K562 (cell line): ENCODE measurements around the gene OPTN. TPM values are rescaled to one million over a fixed set of nuclear protein-coding genes. Genes with fewer than 3 reads are reported as not detected.

Experiments used
- ATAC-seq: fragments of 200-7000 bp; cut with Tn5 transposase; 3 replicates; pipeline ENCODE4 v1.9.1; 2020; ENCODE audit warnings: moderate library complexity
- BruUV-seq: library from RNA; stranded (reverse); fragments of 400-500 nt; replicated peaks from 2 replicates; lab custom pipeline; 2021; lab: Mats Ljungman, UMichigan
- CTCF ChIA-PET: fragments of 300-600 bp; formaldehyde crosslinking; extraction: SDS; loops from one replicate; lab custom pipeline; 2021; ENCODE audit warnings: low intra/inter-chr PET ratio; lab: Yijun Ruan, JAX
- POLR2A ChIA-PET: fragments of 300-600, 350-650 bp; sonication (Branson Sonifier 250); formaldehyde crosslinking; extraction: SDS; loops from one replicate; lab custom pipeline; 2021; ENCODE audit warnings: antibody characterized with exemption, inconsistent platforms; lab: Yijun Ruan, JAX
- DNase-seq, 4 experiments: peaks; one replicate each; pipeline versions ENCODE4 v3.0.0 to v3.0.0-alpha.2; 2011 to 2018; ENCODE audit warnings: low spot score in 3 of 4, mixed read lengths in 3 of 4; ENCODE audit errors: extremely low read depth in 1 of 4
- FAIRE-seq: peaks from 2 replicates; lab custom pipeline; 2011; peaks lifted over from hg19 to GRCh38; lab: Jason Lieb, UNC
- H2AFZ ChIP-seq: 2 replicates; pipeline ENCODE4 v1.6.0; 2011; ENCODE audit warnings: low read depth, low read length, control low read depth, inconsistent platforms
- H3K27ac ChIP-seq: fragments of 200-600 bp; 3 replicates; pipeline ENCODE4 v1.8.0; 2011; ENCODE audit warnings: low read depth, mild to moderate bottlenecking, control low read depth, inconsistent platforms, low read length, moderate library complexity, mixed read lengths; ENCODE audit errors: extremely low read depth
- H3K27me3 ChIP-seq, 2 experiments: fragments of 300-600 bp in 1 of 2; 2 replicates in 1 of 2; 3 replicates in 1 of 2; pipeline versions ENCODE4 v1.6.0 to v1.8.0; 2011; ENCODE audit warnings: inconsistent platforms in 2 of 2, low read length in 2 of 2, mild to moderate bottlenecking in 1 of 2, mixed read lengths in 1 of 2, moderate library complexity in 1 of 2; ENCODE audit not compliant: control insufficient read depth in 2 of 2, insufficient read depth in 2 of 2
- H3K36me3 ChIP-seq: fragments of 300-600 bp; 3 replicates; pipeline ENCODE4 v1.8.0; 2011; ENCODE audit warnings: mild to moderate bottlenecking, low read length, inconsistent platforms; ENCODE audit not compliant: control insufficient read depth, insufficient read depth
- H3K4me1 ChIP-seq, 2 experiments: fragments of 200-600 bp in 1 of 2; replicated peaks in 1 of 2; 2 replicates in 1 of 2; 3 replicates in 1 of 2; pipeline versions ENCODE4 v1.5.1 to v1.8.0; 2011; ENCODE audit warnings: inconsistent platforms in 2 of 2, low read length in 2 of 2, mild to moderate bottlenecking in 1 of 2, mixed read lengths in 1 of 2, moderate library complexity in 1 of 2; ENCODE audit not compliant: control insufficient read depth in 2 of 2, insufficient read depth in 2 of 2
- H3K4me2 ChIP-seq: 2 replicates; pipeline ENCODE4 v1.6.1; 2011; ENCODE audit warnings: low read length, control low read depth, inconsistent platforms, mixed read lengths; ENCODE audit not compliant: insufficient read depth
- H3K4me3 ChIP-seq: fragments of 200-600 bp; sonication (generic), shearing (Covaris generic); 2 replicates; pipeline ENCODE4 v1.5.1; 2016; ENCODE audit warnings: control low read depth, inconsistent platforms
- H3K79me2 ChIP-seq: fragments of 200-600 bp; 3 replicates; pipeline ENCODE4 v1.8.0; 2011; ENCODE audit warnings: low read length, inconsistent platforms; ENCODE audit not compliant: control insufficient read depth, insufficient read depth
- H3K9ac ChIP-seq, 2 experiments: 2 replicates each; pipeline versions ENCODE4 v1.6.0 to v1.6.1; 2011; ENCODE audit warnings: low read depth in 2 of 2, low read length in 2 of 2, control low read depth in 1 of 2, inconsistent platforms in 1 of 2, mild to moderate bottlenecking in 1 of 2, mixed read lengths in 1 of 2; ENCODE audit not compliant: insufficient read depth in 1 of 2
- H3K9me1 ChIP-seq: one replicate; pipeline ENCODE4 v1.6.0; 2011; ENCODE audit warnings: inconsistent platforms, mild to moderate bottlenecking, low read length, moderate library complexity; ENCODE audit not compliant: control insufficient read depth, insufficient read depth
- H3K9me3 ChIP-seq: replicated peaks from 2 replicates; pipeline ENCODE4 v1.5.1; 2011; ENCODE audit warnings: low read depth, low read length, inconsistent platforms; ENCODE audit not compliant: control insufficient read depth, insufficient read depth
- H4K20me1 ChIP-seq: replicated peaks from 2 replicates; pipeline ENCODE4 v1.6.1; 2011; ENCODE audit warnings: low read length, inconsistent platforms, mixed read lengths; ENCODE audit not compliant: control insufficient read depth, insufficient read depth
- BCL6 ChIP-seq: fragments of 250-450 bp; sonication (Bioruptor Pico); IDR thresholded peaks from 2 replicates; pipeline ENCODE4 v1.4.0; 2020
- BRF1 ChIP-seq: IDR thresholded peaks from 3 replicates; pipeline ENCODE4 v1.6.1; 2011; ENCODE audit warnings: borderline replicate concordance, mild to moderate bottlenecking; ENCODE audit not compliant: insufficient read length; ENCODE audit errors: extremely low read depth
- CAMTA2 ChIP-seq: fragments of 250-450 bp; sonication (Bioruptor Pico); conservative IDR thresholded peaks from 2 replicates; pipeline ENCODE4 v1.5.1; 2022
- E4F1 ChIP-seq: fragments of 250-450 bp; sonication (Bioruptor Pico); IDR thresholded peaks from 2 replicates; pipeline ENCODE4 v1.5.0; 2021; ENCODE audit warnings: mild to moderate bottlenecking, borderline replicate concordance
- HMGXB4 ChIP-seq: sonication (generic); formaldehyde crosslinking; IDR thresholded peaks from 2 replicates; pipeline ENCODE4 v1.8.1; 2023; ENCODE audit warnings: mild to moderate bottlenecking, missing genetic modification reagents
- KLF10 ChIP-seq: fragments of 250-450 bp; sonication (Bioruptor Pico); IDR thresholded peaks from 2 replicates; pipeline ENCODE4 v1.6.1; 2021; ENCODE audit warnings: matching md5 sums
- MXD1 ChIP-seq: fragments of 250-450 bp; sonication (Bioruptor Pico); IDR thresholded peaks from 2 replicates; pipeline ENCODE4 v1.8.0; 2021; ENCODE audit warnings: borderline replicate concordance, mild to moderate bottlenecking, moderate library complexity; ENCODE audit not compliant: poor library complexity, severe bottlenecking
- PHB ChIP-seq: fragments of 250-450 bp; sonication (Bioruptor Pico); IDR thresholded peaks from 2 replicates; pipeline ENCODE4 v1.5.0; 2021
- POU5F1 ChIP-seq: fragments of 150-350 bp; IDR thresholded peaks from 2 replicates; pipeline ENCODE4 v1.6.1; 2014; ENCODE audit warnings: borderline replicate concordance, low read length, low read depth, mild to moderate bottlenecking; ENCODE audit not compliant: partially characterized antibody
- PURB ChIP-seq: sonication (generic); formaldehyde crosslinking; IDR thresholded peaks from 2 replicates; pipeline ENCODE4 v1.9.0; 2021; ENCODE audit warnings: low read depth, mild to moderate bottlenecking, missing genetic modification reagents
- ZFP1 ChIP-seq: fragments of 450-650 bp; formaldehyde crosslinking; IDR thresholded peaks from 2 replicates; pipeline ENCODE4 v1.4.0; 2020; ENCODE audit warnings: mild to moderate bottlenecking, mixed read lengths
- ZNF212 ChIP-seq: fragments of 450-650 bp; formaldehyde crosslinking; IDR thresholded peaks from 2 replicates; pipeline ENCODE4 v1.4.0; 2020; ENCODE audit warnings: mild to moderate bottlenecking
- ZNF639 ChIP-seq, 2 experiments: fragments of 200-800 bp in 1 of 2; sonication (Bioruptor generic) in 1 of 2; sonication (generic) in 1 of 2; formaldehyde crosslinking in 1 of 2; IDR thresholded peaks in 1 of 2; conservative IDR thresholded peaks in 1 of 2; 2 replicates each; pipeline versions ENCODE4 v1.5.0 to v1.6.1; 2016 to 2020; ENCODE audit warnings: missing compliant biosample characterization in 1 of 2, missing genetic modification characterization in 1 of 2, missing genetic modification reagents in 1 of 2
- ZNF707 ChIP-seq: fragments of 250-450 bp; sonication (Bioruptor Pico); conservative IDR thresholded peaks from 2 replicates; pipeline ENCODE4 v1.8.0; 2022; ENCODE audit warnings: inconsistent platforms, mild to moderate bottlenecking, moderate library complexity
- WGBS: fragments of 100-300 bp; shearing (Covaris generic); methylation state at CpG from one replicate; pipeline ENCODE4 v1.1.6; 2016; ENCODE audit warnings: low coverage, mixed read lengths; ENCODE audit not compliant: insufficient coverage; ENCODE audit errors: missing lambda C conversion rate; 5-methylcytosine and 5-hydroxymethylcytosine counted together
- in situ Hi-C: fragments of 300-500 bp; cut with MboI; formaldehyde crosslinking; loops from 4 replicates; pipeline ENCODE4 v1.15.0; 2018; ENCODE audit warnings: inconsistent platforms, mixed read lengths
- intact Hi-C: fragments of 100-400 bp; cut with micrococcal nuclease; formaldehyde crosslinking; loops from 2 replicates; pipeline ENCODE4 v1.14.2; 2022
- polyA plus RNA-seq, 8 experiments: library from polyadenylated mRNA; depleted of rRNA in 4 of 8; stranded (reverse) in 5 of 8; unstranded in 3 of 8; fragments of >200 nt; fragmentation: Nextera tagmentation in 2 of 8; fragmentation: Illumina TruSeq in 1 of 8; extraction: Ambion mirVana in 2 of 8; extraction: Trizol in 1 of 8; gene quantifications; 2 replicates each; pipeline versions ENCODE4 v1.2.1 to v1.2.3, GENCODE V29; 2011 to 2014; ENCODE audit warnings: inconsistent platforms in 1 of 8, missing spikeins in 1 of 8
- total RNA-seq, 7 experiments: library from RNA; depleted of rRNA in 6 of 7; stranded (reverse); fragments of >200 nt in 6 of 7; fragmentation: Illumina TruSeq in 2 of 7; extraction: Trizol in 2 of 7; gene quantifications; 2 replicates each; pipeline versions ENCODE4 v1.2.1 to v1.2.3, GENCODE V29; 2011 to 2021; ENCODE audit warnings: low replicate concordance in 1 of 7
- TF ChIP-seq, protein P1 (sequence below): fragments of 250-450 bp; sonication (Bioruptor Pico); IDR thresholded peaks from 2 replicates; pipeline ENCODE4 v1.4.0; 2020; ENCODE audit warnings: borderline replicate concordance

OPTN gene
- total and polyA plus RNA-seq, 9 of the 15 experiments (the other 6 are each of a cell fraction or from before 2014, with no cell fraction given) = 2.2 to 6.8 (median 5.0) TPM

GRCh38 chr10:13143766-13144165, 43.8 kb downstream of the OPTN start:
- FAIRE-seq (no peak), DNase-seq (no peak), ATAC-seq (no peak)
- H4K20me1 ChIP-seq = no peaks in the 10 kb centered on the region
- intact Hi-C loops = no loop called here
- H3K4me3 ChIP-seq = no peak overlapping the region
- H3K79me2 ChIP-seq = no peaks in the 10 kb centered on the region
- 15% methylated on average over 1 of the region's 1 CpG for WGBS
- ChIA-PET CTCF (no interaction called here), POLR2A (no interaction called here)
- no peaks in the 10 kb centered on the region; a peak in 1 of 5 replicates for H3K27me3 ChIP-seq
- in situ Hi-C loops = no loop called here
- no peak overlapping the region for H3K4me2 ChIP-seq
- H3K9me1 ChIP-seq = no peaks in the 10 kb centered on the region
- no peak overlapping the region for H3K27ac ChIP-seq
- BruUV-seq = no TSS peak
- H3K9ac ChIP-seq = no peak overlapping the region
- no peaks in the 10 kb centered on the region for H3K9me3 ChIP-seq
- peaks cover 0 to 2% of the 10 kb centered on the region in 2 experiments; a peak in 3 of 5 replicates for H3K4me1 ChIP-seq
- H3K36me3 ChIP-seq = no peaks in the 10 kb centered on the region
- H2AFZ ChIP-seq = no peak overlapping the region
- TF ChIP-seq PHB (CRISPR knock-in tag) = no peak
- no peak for TF ChIP-seq ZNF212 (CRISPR knock-in tag)
- TF ChIP-seq ZFP1 = no peak
- TF ChIP-seq BRF1 = no peak
- no peak for TF ChIP-seq E4F1 (CRISPR knock-in tag)
- TF ChIP-seq MXD1 (CRISPR knock-in tag) = no peak
- TF ChIP-seq CAMTA2 = no peak
- TF ChIP-seq, protein P1, sequence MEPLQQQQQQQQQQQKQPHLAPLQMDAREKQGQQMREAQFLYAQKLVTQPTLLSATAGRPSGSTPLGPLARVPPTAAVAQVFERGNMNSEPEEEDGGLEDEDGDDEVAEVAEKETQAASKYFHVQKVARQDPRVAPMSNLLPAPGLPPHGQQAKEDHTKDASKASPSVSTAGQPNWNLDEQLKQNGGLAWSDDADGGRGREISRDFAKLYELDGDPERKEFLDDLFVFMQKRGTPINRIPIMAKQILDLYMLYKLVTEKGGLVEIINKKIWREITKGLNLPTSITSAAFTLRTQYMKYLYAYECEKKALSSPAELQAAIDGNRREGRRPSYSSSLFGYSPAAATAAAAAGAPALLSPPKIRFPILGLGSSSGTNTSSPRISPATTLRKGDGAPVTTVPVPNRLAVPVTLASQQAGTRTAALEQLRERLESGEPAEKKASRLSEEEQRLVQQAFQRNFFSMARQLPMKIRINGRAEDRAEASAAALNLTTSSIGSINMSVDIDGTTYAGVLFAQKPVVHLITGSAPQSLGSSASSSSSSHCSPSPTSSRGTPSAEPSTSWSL (CRISPR knock-in tag) = no peak
- no peak for TF ChIP-seq HMGXB4 (CRISPR knock-in tag)
- TF ChIP-seq ZNF639 (CRISPR knock-in tag; conservative IDR thresholded peaks at IDR 0.05 in 1 of 2, IDR thresholded peaks at IDR 0.05 in 1 of 2) = no peak
- no peak for TF ChIP-seq KLF10 (CRISPR knock-in tag)
- no peak for TF ChIP-seq PURB (CRISPR knock-in tag)
- no peak for TF ChIP-seq ZNF707
- no peak for TF ChIP-seq POU5F1
- TF ChIP-seq BCL6 (CRISPR knock-in tag) = no peak
